ENCODE data around the gene TNFAIP8L1.
"Not testable (repeated sequence)": the region's sequence is repeated elsewhere in the genome, so short reads cannot be mapped to it uniquely, and the experiment has no call there.

The TNFAIP8L1 gene

DNA sequence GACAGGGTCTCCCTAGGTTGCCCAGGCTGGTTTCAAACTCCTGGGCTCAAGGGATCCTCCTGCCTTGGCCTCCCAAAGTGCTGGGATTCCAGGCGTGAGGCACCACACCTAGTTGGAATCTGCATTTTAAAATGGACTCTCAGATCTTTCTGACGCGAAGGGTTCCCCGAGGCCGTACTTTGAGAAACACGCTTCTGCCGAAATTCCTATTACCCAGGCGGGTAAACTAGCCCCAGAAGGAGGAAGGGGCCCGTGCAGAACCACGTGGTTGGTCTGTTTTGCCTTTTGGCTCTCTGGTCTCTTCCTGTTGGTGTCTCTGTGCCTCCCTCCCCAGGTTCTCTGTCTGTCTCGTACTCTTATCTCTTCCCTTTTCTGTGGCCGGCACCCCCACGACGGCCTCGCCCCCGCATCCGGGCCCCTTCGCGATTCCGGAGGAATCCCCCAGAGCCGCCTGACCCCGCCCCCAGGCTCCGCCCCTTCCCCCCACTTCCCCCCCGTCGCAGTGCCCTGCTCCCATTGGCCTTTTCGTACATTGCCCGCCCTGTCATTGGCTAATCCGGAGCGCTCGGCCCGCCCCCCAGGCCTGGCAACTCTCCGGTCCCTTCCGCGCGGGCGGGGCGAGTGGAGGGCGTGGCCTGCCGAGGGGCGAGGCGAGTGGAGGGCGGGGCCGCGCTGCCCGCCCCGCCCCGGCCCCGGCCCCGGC is at the start of gene TNFAIP8L1:
TNFAIP8L1 (plus strand) TSS at position 689 of the 703 bp plus-strand sequence. CDS start 12,354 bp downstream, outside the sequence.
- peak; percentile 98 for DNase-seq

DNA sequence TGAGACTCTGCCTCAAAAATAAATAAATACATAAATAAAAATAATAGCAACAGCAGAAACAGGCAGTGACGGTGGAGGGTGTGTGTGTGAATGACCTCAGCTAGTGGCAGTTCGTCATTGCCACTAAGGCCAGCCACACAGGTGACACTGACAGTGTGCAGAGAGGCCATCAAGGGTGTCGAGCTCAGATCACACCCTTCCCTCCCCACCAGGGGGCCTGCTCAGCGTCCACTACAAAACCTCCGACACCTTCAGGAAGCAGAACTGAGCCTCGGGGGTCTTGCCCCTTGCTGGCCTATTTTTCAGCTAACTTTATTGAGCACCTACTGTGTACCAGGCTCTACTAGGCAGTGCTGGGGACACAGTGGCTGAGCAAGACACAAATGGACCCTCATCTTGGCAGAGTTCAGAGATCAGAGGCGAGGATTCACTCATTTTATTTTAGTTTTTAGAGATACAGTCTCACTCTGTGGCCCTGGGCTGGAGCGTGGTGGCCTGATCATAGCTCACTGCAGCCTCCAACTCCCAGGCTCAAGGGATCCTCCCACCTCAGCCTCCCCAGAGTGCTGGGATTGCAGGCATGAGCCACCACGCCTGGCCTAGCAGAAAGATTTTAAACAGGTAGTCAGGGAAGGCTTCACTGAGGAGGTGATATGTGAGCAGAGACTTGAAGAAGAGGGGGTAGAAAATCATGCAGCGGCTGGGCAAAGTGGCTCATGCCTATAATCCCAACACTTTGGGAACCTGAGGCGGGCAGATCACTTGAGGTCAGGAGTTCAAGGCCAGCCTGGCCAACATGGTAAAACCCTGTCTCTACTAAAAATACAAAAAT is 49.5 kb upstream of the TNFAIP8L1 start:
- no peak for DNase-seq

DNA sequence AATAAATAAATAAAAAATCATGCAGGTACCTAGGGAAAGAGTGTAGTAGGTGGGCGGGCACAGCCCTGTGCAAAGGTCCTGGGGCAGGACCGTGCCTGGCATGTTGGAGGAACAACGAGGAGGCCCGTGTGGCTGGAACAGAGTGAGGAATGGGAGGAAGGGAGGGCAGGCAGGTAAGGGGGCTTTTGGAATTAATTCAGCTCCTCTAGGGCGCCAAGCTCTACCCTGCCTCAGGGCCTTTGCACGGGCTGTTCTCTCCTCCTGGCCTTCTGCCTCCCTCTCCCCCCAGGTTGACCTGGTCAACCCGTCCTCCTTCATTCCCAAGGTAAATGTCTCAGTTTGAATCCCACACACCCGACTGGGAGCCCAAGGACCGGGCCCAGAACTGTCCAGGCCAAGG is 48.8 kb upstream of the TNFAIP8L1 start:
- DNase-seq = no peak

DNA sequence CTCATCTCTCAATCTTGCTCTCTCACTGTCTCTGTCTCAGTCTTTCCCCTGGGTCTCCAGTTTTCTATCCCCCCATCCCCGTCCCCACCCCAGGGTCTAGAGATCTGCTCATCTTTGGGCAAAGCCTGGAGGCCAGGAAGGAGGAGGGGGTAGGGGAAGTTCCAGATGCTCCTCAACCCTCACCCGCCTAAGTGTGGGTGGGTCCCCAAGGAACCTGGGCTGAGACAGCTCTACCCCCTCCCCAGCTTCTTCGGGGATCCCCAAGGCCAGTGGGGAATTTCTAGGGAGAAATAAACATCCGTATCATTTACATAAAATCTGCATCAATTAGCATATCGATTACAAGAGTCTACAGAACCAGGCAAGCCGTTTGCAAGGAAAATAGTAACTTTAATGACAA is 48.0 kb upstream of the TNFAIP8L1 start:
- no peak for DNase-seq

DNA sequence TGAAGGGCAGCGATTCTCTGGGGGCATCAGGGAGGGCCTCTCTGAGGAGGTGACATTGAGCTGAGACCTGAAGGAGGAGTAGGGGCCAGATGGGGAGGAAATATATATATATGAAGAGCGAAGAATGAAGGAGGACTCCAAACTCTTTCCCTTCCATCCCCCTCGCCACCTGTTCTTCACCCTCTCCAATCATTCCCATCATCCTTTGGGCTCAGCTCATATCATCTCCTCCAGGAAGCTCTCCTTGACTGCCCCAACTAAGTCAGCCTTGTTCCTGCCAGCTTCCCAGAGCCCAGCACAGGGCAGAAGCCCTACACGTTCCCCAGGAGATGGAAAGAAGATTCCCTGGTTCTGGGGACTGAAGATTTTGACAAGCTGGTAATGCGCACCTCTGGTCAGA is 46.9 kb upstream of the TNFAIP8L1 start:
- DNase-seq = no peak

DNA sequence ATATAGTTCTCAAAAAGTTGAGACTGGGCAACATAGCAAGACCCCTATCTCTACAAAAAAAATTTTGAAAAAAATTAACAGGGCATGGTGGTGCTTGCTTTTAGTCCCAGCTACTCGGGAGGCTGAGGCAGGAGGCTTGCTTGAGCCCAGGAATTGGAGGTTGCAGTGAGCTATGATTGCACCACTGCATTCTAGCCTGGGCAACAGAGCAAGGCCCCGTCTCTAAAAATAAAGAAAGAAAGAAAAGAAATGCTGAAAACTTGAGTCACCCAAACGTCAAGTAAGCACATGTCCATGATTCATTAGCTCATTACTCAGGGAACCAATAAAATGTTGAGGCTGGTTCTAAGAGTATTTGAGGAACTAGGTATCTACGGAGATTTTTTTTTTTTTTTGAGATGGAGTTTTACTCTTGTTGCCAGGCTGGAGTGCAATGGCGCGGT is 45.9 kb upstream of the TNFAIP8L1 start:
- DNase-seq = no peak

DNA sequence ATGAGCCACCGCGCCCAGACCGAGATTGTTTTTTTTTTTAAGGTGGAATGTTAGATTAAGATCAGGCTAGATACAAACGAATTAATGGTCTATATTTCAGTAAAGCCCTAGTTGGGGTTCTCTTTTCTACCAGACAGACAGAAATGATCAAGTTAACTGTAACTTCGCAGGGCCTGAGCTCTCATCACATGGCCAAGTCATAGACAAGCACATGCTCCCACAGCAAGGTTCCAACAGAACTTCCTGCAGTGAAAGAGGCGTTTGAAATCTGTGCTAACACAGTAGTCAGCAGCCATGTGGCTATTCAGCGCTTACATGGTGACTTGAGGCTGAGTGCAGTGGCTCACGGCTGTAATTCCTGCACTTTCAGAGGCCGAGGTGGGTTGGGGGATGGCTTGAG is 45.1 kb upstream of the TNFAIP8L1 start:
- no peak for DNase-seq

DNA sequence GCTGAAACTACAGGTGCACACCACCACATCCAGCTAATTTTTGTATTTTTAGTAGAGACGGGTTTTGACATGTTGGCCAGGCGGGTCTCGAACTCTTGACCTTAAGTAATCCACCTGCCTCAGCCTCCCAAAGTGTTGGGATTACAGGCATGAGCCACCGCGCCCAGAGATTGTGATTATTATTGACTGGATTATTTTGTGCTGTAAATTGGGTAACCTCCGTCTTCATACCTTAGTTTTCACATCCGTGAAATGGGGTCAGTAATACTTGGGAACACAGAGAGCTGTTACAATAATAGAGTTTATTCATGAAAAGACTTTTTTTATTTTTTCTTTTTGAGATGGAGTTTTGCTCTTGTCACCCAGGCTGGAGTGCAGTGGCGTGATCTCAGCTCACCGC is 44.2 kb upstream of the TNFAIP8L1 start:
- not testable (repeated sequence) for DNase-seq

DNA sequence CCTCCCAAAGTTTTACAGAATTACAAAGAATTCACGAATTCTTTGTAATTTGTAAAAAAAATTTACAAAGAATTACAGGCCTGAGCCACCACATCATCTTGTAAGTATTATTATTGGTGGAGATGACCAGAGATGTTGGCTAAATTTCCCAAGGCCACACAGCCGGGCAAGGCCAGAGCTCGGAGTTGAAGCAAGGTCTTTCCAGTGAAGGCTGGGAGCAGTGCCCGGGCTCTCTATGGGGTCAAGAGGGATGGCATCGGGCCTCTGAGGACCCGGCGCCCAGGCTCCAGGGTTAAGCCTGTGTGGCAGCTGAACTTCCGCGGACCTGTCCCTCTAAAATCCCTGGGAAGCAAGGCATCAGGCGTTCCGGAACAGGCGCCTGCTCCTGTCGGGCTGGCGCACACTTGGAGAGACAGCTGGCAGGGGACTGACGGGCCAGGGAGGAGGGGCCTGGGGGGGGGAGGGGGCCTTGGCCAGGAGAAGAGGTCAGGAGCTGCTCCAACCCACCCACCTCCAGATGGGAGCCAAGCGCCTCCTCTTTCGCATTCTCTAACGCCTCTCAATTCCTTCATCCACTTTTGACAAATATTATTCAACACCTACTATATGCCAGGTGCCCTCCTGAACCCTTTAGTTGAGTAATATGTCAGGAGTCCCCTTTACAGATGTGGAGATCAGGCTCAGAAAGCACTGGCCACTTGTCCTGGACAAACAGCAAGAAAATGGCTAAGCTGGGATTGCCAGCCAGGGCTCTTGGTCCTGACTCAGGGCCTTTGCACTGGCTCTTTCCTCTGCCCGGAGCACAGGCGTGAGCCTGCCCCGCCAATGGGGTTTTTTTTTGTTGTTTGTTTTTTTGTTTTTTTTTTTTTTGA is 43.0 kb upstream of the TNFAIP8L1 start:
- DNase-seq = no peak

DNA sequence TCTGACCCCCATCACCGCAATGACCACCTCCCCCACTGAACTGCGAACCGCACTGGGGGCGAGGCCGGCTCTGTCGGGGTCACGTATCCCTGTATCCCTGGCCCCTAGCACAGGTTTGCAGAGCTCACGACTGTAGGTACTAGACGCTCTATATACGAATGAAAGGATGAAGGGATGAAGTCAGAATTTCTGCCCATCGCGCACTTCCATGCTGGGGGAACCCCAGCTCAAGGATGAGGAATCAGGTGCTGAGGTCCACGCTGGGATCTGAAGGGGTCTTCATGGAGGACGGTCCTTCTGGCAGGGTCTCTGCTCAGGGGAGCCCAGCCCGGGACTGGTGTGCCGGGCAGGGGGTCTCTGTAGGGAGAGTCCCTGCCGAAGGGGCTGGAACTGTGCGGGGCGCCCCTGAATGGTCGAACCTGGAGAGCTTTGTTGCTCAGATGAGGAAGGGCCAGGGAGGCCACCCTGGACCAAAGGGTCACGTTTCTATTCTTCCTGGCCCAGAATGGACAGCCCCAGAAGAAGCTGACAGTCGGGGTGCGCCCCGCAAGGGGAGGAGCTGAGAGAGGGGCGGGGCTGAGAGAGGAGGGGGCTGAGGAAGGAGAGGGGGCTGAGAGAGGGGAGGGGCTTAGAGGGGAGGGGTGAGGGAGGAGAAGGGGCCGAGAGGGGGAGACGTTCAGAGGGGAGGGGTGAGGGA is 41.9 kb upstream of the TNFAIP8L1 start:
- DNase-seq = no peak

DNA sequence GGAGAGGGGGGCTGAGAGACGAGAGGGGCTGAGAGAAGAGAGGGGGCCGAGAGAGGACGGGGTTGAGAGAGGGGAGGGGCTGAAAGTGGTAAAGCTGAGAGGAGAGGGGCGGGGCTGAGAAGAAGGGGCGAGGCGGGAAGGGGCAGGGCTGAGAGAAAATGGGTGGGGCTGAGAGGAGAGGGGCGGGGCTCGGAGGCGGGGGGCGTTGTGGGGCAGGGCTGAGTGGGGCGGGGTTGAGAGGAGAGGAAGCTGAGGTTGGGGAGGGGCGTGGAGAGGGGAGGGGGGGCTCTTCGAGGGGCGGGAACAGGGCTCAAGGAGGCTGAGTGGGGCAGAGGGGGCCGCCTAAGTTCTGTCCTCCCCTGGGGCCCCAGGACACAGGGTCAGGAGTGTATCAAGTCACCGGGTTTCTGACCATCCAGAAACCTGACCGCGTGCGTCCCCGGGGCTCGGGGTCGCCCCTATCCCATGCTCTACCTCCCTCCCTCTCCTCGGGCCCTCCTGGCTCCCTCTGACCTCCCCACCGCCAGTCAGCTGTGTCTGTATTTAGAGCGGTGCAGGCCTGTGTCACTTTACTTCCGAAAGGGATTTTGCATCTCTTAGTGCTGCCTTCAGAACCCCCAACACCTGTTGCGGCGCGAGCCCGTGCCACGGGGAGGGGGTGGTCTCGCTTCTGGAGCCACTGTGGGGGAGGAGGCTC is 41.2 kb upstream of the TNFAIP8L1 start:
- DNase-seq = peak; percentile 19

DNA sequence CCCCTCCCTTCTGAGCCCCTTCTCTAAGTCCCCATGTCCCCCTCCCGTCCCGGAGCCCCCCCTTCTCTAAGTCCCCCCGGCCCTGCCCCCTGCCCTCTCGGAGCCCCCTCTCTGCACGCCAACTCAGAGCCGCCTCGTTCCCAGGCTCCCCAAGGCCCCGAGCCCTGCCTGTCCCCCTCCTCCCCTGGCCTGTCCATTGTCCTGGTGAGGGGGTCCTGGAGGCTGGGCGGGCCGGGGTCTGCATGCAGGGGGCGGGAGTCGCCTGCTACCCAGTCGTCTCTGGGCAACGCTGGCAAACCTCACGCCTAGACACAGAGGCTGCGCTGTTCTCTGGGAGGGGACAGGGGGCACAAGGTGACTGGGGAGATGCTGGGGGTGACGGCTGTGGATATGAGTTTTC is 40.6 kb upstream of the TNFAIP8L1 start:
- no peak for DNase-seq

DNA sequence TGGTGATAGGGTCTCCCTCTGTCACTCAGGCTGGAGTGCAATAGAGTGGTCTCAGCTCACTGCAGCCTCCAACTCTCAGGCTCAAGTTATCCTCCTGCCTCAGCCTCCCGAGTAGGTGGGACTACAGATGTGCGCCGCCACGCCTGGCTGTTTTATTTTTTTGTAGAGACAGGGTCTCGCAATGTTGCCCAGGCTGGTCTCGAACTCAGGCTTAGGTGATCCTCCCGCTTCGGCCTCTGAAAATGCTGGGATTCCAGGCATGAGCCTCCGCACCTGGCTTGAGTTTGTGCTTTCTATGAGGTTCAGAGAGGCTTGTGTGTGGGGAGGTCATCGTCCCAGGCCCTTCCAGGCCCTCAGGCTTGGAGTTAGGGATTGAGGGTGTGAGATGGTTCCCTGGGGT is 39.2 kb upstream of the TNFAIP8L1 start:
- no peak for DNase-seq

DNA sequence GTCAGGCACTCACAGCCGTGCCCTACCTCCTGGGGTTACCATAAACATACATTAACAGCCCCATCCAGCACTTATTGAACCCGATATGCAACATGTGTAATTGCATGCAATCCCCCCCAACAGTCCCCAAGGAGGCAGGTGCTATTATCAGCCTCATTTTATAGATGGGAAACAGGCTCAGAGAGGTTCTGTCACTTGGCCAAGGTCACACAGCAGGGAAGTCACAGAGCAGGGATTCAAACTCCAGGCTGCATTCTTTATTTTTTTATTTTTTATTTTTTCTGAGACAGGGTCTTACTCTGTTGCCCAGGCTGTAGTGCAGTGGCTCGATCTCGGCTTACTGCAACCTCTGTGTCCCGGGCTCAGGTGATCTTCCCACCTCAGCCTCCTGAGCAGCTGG is 38.4 kb upstream of the TNFAIP8L1 start:
- no peak for DNase-seq

DNA sequence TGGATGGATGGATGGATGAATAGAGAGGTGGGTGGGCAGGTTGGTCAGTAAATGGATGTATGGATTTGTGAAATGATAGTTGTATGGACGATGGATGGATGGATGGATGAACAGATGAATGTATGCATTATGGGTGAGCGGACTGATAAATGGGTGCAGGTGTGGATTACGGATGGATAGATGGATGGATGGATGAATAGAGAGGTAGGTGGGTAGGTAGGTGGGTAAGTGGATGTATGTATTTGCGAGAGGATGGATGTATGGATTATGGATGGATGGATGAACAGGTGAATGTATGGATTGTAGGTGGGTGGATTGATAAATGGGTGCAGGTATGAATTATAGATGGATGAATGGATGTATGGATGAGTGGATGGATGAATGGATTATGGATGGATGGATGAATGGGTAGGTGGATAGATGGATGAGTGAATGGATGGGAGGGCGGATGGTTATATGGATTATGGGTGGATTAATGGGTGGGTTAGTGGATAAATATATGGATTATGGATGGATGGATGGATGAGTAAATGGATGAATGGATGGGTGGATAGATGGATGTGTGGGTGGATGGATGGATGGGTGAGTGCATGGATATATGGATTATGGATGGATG is 37.0 kb upstream of the TNFAIP8L1 start:
- no peak for DNase-seq

DNA sequence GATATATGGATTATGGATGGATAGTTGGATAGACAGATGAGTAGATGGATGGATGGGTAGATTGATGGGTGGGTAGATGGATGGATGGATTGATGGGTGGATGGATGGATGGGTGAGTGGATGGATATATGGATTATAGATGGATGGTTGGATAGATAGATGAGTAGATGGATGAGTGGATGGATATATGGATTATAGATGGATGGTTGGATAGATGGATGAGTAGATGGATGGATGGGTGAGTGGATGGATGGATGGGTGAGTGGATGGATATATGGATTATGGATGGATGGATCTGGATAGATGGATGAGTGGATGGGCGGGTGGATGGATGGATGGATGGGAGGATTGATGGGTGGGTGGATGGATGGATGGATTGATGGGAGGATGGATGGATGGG is 36.4 kb upstream of the TNFAIP8L1 start:
- no peak for DNase-seq

DNA sequence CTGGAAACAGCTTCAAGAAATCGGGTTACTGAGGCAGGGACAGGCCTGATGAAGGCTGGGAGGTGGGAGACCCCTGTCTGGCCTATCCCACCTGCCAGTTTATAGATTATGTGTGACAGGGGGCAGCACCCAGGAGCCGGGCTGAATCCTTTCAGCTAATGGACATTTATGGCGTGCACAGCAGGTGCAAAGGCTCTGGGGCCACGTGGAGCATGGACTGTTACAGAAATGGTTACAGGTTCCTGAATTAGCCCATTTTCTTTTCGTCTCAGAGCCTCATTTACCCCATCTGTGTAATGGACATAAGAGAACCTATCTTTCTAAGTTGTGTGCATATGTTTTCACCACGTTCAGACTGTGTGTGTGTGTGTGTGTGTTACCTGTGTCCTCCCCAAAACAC is 34.4 kb upstream of the TNFAIP8L1 start:
- no peak for DNase-seq

DNA sequence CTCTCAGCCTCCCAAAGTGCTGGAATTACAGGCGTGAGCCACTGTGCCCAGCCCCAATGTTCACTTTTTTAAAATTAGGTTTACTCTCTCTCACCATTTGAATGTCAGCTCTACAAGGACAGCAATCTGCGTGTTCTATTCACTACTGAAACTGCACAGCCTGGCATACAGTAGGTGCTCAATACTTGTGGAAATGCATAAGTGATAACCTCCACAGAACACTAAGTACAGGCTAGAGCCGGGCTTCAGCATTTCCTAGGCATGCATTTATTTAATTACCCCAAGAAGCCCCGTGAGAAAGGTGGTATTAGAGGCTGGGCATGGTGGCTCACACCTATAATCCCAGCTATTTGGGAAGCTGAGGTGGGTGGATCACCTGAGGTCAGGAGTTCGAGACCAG is 33.1 kb upstream of the TNFAIP8L1 start:
- DNase-seq = no peak

DNA sequence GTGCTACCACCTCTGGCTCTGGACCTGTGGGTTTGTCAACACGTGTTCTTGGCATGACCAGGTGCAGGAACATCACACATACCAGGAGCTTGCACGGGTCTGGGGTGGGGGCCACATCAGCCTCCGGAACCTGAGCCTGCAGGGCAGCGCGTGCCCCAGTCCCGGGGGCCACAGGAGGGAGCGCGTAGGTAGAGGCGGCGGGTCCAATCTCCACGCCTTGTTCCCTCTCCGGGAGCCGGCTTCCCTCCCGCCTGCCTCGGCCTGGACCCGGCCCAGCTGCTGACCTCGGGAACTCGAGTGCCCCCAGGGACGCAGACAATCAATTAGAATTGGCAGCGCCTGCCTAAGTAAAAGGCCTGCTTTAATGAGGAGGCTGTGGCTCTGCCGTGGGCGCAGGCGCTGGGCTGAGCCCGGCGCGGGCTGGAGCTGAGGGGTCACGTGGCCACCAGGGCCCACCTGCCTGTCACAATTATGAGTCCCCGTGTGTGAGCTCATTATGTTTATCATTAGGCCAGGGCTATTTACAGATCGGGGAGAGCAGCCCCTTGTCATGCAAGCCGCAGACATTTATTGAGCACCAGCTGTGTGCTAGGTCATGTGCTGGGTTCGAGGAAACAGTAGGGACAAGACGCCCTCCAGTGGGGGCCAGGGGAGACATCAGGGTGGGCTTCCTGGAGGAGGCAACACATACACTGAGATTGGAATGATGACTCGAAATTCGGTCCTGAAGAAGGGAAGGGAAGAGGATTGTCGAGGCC is 32.2 kb upstream of the TNFAIP8L1 start:
- no peak for DNase-seq

DNA sequence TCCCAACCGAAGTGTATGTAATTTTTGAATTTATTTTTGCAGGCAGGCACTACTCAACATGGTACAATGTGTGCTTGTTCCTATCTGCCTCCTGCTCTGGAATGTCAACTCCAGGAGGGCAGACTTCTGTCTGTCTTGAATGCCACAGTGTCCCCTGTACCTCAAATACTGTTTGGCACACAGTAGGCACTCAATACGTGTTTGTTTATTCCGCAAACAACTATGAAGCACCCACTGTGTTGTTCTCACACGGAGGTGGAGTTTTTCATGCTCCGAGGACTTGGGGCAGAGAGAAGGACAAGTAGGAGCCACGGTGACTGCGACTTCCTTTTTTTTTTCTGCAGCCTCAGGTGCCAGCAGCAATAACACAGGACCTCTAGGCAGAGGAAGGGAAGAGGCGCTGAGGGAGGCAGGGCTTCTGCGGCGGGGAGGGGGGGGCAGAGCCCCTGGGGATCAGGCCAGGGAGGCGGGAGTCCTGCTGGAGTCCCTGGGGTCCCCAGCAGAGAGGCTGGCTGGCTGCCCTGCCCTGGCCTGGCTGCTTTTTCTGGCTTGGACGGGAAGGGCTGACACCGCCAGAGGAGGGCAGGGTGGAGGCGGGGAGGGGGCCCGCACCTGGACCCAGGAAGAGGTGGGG is 29.3 kb upstream of the TNFAIP8L1 start:
- no peak for DNase-seq
